ENCODE measurements around the gene LRP5.
"Not testable (repeated sequence)": the region's sequence is repeated elsewhere in the genome, so short reads cannot be mapped to it uniquely, and the experiment has no call there.

The LRP5 gene

GRCh38 chr11:68471360-68472340 lies 159.3 kb downstream of the LRP5 start:
- DNase-seq: no peak

- no peak for DNase-seq
These were observed 160.4 kb downstream of the LRP5 start for GRCh38 chr11:68472778-68473177.

DNA sequence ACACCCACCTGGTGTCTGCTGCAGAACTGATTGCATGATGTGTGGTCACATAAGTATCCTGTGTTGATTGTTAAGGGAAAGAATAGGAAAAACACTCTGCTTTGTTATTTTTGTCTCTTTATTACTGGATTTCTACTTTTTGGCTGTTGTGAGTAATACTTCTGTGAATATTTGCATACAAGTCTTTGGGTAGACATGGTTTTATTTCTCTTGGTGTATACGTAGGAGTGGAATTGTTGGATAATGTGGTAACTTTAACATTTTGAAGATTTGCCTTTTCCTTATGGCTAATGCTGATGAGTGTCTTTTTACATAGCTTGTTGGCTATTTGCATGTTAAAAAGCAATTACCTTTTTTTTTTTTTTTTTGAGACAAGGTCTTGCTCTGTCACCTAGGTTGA lies 161.3 kb downstream of the LRP5 start:
- no peak for DNase-seq

- not testable (repeated sequence) for DNase-seq
These were observed 163.2 kb downstream of the LRP5 start for GRCh38 chr11:68475626-68476025.

GRCh38 chr11:68479390-68479789 lies 167.0 kb downstream of the LRP5 start:
- no peak for DNase-seq

DNA sequence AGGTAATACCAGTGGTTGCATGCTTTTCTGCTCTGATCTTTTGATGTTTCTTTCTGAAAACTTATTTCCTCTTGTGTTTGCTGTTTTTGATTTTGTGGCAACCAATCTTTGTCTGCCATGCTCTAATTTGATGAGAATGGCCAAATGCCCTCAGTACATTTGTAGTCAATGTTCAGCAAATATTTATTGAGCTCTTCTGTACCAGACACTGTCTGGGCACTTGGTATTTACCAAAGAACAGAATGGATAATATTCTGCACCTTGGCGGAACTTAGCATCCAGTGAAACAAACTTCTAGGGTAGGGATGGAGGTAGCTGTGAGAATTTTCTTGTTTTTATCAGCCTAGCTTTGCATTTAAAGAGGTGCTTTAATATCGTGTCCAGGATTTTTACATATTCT lies 167.8 kb downstream of the LRP5 start:
- no peak for DNase-seq

GRCh38 chr11:68480852-68481510 lies 168.6 kb downstream of the LRP5 start:
- DNase-seq: no peak

- DNase-seq: no peak
These were observed 169.3 kb downstream of the LRP5 start for GRCh38 chr11:68481579-68482240.

DNA sequence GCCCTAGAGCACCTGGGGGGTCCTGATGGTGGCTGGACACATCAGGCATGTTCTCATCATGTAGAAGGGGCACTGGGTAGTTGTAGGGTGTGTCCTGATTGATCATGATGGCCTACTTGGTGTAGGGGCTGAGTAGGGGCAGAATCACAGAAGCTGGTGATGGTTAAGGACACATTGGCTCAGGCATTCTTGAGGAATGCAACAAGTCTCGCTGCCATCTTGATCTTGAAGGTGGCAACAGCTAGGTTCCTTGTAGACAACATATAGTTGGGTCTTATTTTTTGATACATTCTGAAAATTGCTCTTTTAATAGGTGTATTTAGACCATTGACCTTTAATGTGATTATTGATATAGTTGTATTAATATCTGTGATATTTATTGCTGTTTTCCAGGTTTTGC lies 176.2 kb downstream of the LRP5 start:
- no peak for DNase-seq

- no peak for DNase-seq
These were observed 182.9 kb downstream of the LRP5 start for GRCh38 chr11:68495220-68495729.

- DNase-seq: no peak
These were observed 183.5 kb downstream of the LRP5 start for GRCh38 chr11:68495872-68496271.

- DNase-seq: no peak
These were observed 185.4 kb downstream of the LRP5 start for GRCh38 chr11:68497761-68498160.

- no peak for DNase-seq
These were observed 185.9 kb downstream of the LRP5 start for GRCh38 chr11:68498321-68498720.

Data from DMS 273 treated with DMSO at 0.1 percent for 48 hours (cell line).